PC-9 (cell line): Measurements from ENCODE around the gene DDX10.

Experiments
- CTCF ChIP-seq: fragments of 200-600 bp; sonication (generic); conservative IDR thresholded peaks from 2 replicates; pipeline ENCODE4 v1.6.1; 2017; ENCODE audit warnings: mixed run types, antibody characterized with exemption, mild to moderate bottlenecking, moderate library complexity
- EZH2 ChIP-seq: fragments of 200-600 bp; sonication (generic); IDR thresholded peaks from 2 replicates; pipeline ENCODE4 v1.8.0; 2017; ENCODE audit warnings: antibody characterized with exemption, low read depth

GRCh38 chr11:108645970-108646369, 18.9 kb upstream of the DDX10 start:
- no peak for TF ChIP-seq CTCF
- TF ChIP-seq EZH2 = no peak
